ENCODE measurements around the gene CCNL2.
"Not testable (repeated sequence)": the region's sequence is repeated elsewhere in the genome, so short reads cannot be mapped to it uniquely, and the experiment has no call there.

CCNL2 gene

DNA sequence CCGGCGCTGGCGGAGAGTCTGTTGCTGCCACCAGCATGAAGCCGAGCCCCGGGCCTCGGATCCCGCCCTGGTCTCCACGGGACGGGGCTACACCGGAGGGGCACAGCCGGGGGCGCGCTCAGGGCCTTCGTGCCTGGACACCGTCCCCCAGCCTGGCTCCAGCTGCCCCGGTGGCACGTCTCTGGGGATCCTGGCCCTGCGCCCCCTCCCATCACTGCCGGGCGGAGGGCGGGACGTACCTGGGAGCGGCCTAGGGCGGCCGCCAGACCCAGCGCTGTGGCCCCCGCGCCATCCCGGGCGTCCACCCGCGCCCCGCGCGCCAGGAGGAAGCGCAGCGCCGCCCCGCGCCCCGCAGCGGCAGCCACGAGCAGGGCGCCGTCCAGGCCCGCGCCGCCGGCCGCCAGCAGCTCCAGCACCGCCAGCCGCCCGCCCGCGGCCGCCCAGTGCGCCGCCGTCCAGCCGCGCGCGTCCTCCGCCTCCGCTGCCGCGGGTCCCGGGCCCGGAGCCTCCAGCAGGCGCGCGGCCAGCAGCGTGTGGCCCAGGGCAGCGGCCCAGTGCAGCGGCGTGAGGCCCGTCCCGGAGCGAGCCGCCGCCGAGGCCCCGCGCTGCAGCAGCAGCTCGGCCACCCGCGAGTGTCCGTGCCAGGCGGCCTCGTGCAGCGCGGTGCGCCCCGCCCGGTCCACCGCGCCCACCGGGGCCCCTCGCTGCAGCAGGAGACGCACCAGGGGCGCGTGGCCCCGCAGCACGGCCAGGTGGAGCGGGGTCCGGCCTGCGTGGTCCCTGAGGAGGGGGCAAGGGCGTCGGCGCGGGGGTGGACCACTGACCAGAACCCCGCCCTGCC, 20.9 kb upstream of the CCNL2 start:
- no peak overlapping the region for H3K4me2 ChIP-seq (ENCODE audit: insufficient read depth, low read length)
- TF ChIP-seq EZH2 (IDR thresholded peaks at IDR 0.05; ENCODE audit: borderline replicate concordance, low read depth, low read length, severe bottlenecking) (no peak), CTCF (IDR thresholded peaks at IDR 0.05; ENCODE audit: borderline replicate concordance, extremely low read depth, low read length, poor library complexity, severe bottlenecking) (no peak)
- DNase-seq (no peak), ATAC-seq (ENCODE audit: insufficient read depth, low read depth) (no peak)
- H3K36me3 ChIP-seq (ENCODE audit: insufficient read depth, low read length) = no peaks in the 10 kb centered on the region
- no peak overlapping the region for H3K27ac ChIP-seq (ENCODE audit: low read length)
- no peaks in the 10 kb centered on the region for H3K79me2 ChIP-seq (ENCODE audit: insufficient read depth, low read length)
- H2AFZ ChIP-seq (ENCODE audit: low read depth, low read length) = no peak overlapping the region
- H3K4me1 ChIP-seq (ENCODE audit: insufficient read depth, low read length) = no peaks in the 10 kb centered on the region
- no peaks in the 10 kb centered on the region for H3K27me3 ChIP-seq (ENCODE audit: insufficient read depth, low read length, poor library complexity)
- H3K4me3 ChIP-seq (ENCODE audit: low read depth in 1 of 2, low read length in 2 of 2) = no peak overlapping the region
- H4K20me1 ChIP-seq (ENCODE audit: insufficient read depth, low read length) = no peaks in the 10 kb centered on the region
- no peaks in the 10 kb centered on the region for H3K9me3 ChIP-seq (ENCODE audit: insufficient read depth, low read length, severe bottlenecking)
- H3K9ac ChIP-seq (ENCODE audit: low read depth, low read length) = no peak overlapping the region

GRCh38 chr1:1419363-1419812, 20.3 kb upstream of the CCNL2 start:
- no peak overlapping the region for H3K27ac ChIP-seq (ENCODE audit: low read length)
- no peaks in the 10 kb centered on the region for H3K9me3 ChIP-seq (ENCODE audit: insufficient read depth, low read length, severe bottlenecking)
- no peak for DNase-seq
- no peaks in the 10 kb centered on the region for H3K4me1 ChIP-seq (ENCODE audit: insufficient read depth, low read length)
- no peak for ATAC-seq (ENCODE audit: insufficient read depth, low read depth)
- TF ChIP-seq EZH2 (IDR thresholded peaks at IDR 0.05; ENCODE audit: borderline replicate concordance, low read depth, low read length, severe bottlenecking) (no peak), CTCF (IDR thresholded peaks at IDR 0.05; ENCODE audit: borderline replicate concordance, extremely low read depth, low read length, poor library complexity, severe bottlenecking) (no peak)
- no peaks in the 10 kb centered on the region for H3K79me2 ChIP-seq (ENCODE audit: insufficient read depth, low read length)
- no peaks in the 10 kb centered on the region for H3K27me3 ChIP-seq (ENCODE audit: insufficient read depth, low read length, poor library complexity)
- no peak overlapping the region for H3K4me3 ChIP-seq (ENCODE audit: low read depth in 1 of 2, low read length in 2 of 2)
- H4K20me1 ChIP-seq (ENCODE audit: insufficient read depth, low read length) = no peaks in the 10 kb centered on the region
- no peaks in the 10 kb centered on the region for H3K36me3 ChIP-seq (ENCODE audit: insufficient read depth, low read length)
- H3K4me2 ChIP-seq (ENCODE audit: insufficient read depth, low read length) = no peak overlapping the region
- H2AFZ ChIP-seq (ENCODE audit: low read depth, low read length) = no peak overlapping the region
- no peak overlapping the region for H3K9ac ChIP-seq (ENCODE audit: low read depth, low read length)

DNA sequence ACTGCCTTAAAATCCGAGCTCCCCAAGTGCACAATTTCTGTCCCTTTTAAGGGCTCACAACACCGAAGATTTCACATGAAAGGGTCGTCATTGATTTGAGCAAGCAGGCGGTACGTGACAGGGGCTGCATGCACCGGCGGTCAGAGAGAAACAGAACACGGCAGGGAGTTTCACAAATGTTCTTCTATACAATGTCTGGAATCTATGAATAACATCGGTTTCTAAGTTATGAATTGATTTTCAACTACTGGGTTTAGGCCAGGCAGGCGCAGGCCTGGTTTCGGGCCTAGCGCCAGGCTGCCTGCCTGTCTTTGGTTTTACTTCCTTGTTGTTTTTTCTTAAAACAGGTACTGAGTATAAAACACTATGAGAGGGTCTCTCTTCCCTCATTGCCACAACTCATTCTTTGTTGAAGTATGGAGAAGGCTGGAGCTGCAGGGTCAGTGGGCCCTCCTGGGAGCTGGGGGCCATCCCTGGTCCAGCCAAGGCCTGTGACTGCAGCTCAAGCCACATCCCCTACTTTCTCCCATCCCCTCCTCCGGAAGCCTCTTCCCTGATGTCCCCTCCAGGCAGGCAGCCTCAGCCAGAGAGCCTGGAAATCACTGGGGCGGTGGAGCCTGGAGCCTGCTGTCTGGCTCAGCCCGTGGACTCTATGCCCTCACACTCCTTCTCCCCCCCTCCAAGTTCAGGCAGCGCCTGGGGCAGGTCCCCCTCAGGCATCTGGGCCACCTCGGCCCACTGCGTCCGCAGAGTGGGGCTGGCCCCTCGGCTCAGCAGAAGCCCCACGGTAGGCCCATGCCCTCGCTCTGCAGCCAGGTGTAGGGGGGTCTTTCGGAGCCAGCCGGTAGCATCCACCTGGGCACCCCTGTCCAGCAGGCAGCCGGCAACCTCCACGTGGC, 19.6 kb upstream of the CCNL2 start:
- Histone ChIP-seq H3K4me1 (ENCODE audit: insufficient read depth, low read length) (no peaks in the 10 kb centered on the region), H3K9ac (ENCODE audit: low read depth, low read length) (no peak overlapping the region), H2AFZ (ENCODE audit: low read depth, low read length) (no peak overlapping the region), H3K36me3 (ENCODE audit: insufficient read depth, low read length) (no peaks in the 10 kb centered on the region), H4K20me1 (ENCODE audit: insufficient read depth, low read length) (no peaks in the 10 kb centered on the region), H3K4me3 (ENCODE audit: low read depth in 1 of 2, low read length in 2 of 2) (no peak overlapping the region), H3K27ac (ENCODE audit: low read length) (no peak overlapping the region), H3K79me2 (ENCODE audit: insufficient read depth, low read length) (no peaks in the 10 kb centered on the region), H3K4me2 (ENCODE audit: insufficient read depth, low read length) (no peak overlapping the region), H3K27me3 (ENCODE audit: insufficient read depth, low read length, poor library complexity) (no peaks in the 10 kb centered on the region), H3K9me3 (ENCODE audit: insufficient read depth, low read length, severe bottlenecking) (no peaks in the 10 kb centered on the region)
- no peak for ATAC-seq (ENCODE audit: insufficient read depth, low read depth)
- TF ChIP-seq CTCF (IDR thresholded peaks at IDR 0.05; ENCODE audit: borderline replicate concordance, extremely low read depth, low read length, poor library complexity, severe bottlenecking) = no peak
- no peak for TF ChIP-seq EZH2 (IDR thresholded peaks at IDR 0.05; ENCODE audit: borderline replicate concordance, low read depth, low read length, severe bottlenecking)
- DNase-seq = no peak

DNA sequence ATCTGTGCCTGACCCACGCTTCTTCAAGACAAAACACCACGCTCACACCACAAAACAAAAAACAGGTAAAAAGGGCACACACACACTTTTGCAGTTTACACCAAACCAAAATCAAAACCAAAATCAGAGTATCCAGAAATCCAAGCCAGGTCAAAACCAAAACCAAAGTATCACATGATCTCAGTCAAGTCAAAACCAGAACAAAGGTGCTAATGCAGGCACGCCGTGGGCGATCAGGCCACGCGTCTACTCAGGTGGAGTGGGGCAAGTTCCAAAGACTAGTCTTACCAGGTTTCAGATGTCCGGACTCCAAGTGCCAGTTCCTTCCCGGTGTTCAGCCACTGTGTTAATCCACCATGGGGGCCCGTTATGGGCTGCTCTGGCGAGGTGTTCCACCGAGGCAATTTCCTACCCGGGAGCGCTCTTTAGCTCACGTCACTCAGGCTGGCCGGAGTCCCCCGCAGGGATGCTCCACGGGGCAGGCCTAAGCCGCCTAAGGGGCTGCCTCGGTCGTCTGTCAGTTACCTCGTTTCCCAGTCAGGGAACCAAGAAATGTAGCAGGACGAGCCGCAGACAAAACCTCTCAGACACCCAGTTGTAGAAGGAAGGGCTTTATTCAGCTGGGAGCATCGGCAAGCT, 18.8 kb upstream of the CCNL2 start:
- not testable (repeated sequence) for H3K79me2 ChIP-seq (ENCODE audit: insufficient read depth, low read length); ATAC-seq (ENCODE audit: insufficient read depth, low read depth); H4K20me1 ChIP-seq (ENCODE audit: insufficient read depth, low read length); H3K4me2 ChIP-seq (ENCODE audit: insufficient read depth, low read length); H3K4me3 ChIP-seq (ENCODE audit: low read depth in 1 of 2, low read length in 2 of 2); DNase-seq; H3K9ac ChIP-seq (ENCODE audit: low read depth, low read length); H3K4me1 ChIP-seq (ENCODE audit: insufficient read depth, low read length); H3K36me3 ChIP-seq (ENCODE audit: insufficient read depth, low read length); H3K27me3 ChIP-seq (ENCODE audit: insufficient read depth, low read length, poor library complexity); H3K9me3 ChIP-seq (ENCODE audit: insufficient read depth, low read length, severe bottlenecking); H3K27ac ChIP-seq (ENCODE audit: low read length); H2AFZ ChIP-seq (ENCODE audit: low read depth, low read length)

DNA sequence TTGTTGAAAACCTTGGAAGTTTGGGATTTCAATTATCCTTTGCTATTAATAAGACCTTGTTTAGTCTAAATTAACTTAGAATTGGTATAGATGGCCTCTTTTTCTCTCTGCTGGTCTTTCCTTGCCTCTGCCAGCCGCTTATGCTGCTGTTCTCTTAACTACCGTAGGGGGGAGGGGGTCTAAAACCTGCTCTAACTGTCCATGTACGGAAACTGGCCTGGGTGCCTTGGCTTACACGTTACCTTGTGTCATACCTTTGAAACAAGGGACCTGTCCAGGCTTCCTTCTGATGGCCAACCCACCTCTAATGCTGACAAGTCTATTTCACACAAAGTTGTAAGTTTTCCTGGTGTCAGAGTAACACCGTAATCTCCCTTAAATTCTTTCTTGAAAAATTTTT, 18.3 kb upstream of the CCNL2 start:
- not testable (repeated sequence) for DNase-seq; H3K27me3 ChIP-seq (ENCODE audit: insufficient read depth, low read length, poor library complexity); H3K27ac ChIP-seq (ENCODE audit: low read length); H3K79me2 ChIP-seq (ENCODE audit: insufficient read depth, low read length); H3K4me3 ChIP-seq (ENCODE audit: low read depth in 1 of 2, low read length in 2 of 2); H4K20me1 ChIP-seq (ENCODE audit: insufficient read depth, low read length); H3K9me3 ChIP-seq (ENCODE audit: insufficient read depth, low read length, severe bottlenecking); H3K4me1 ChIP-seq (ENCODE audit: insufficient read depth, low read length); H3K4me2 ChIP-seq (ENCODE audit: insufficient read depth, low read length); ATAC-seq (ENCODE audit: insufficient read depth, low read depth); H2AFZ ChIP-seq (ENCODE audit: low read depth, low read length); H3K36me3 ChIP-seq (ENCODE audit: insufficient read depth, low read length); H3K9ac ChIP-seq (ENCODE audit: low read depth, low read length)

Data from DND-41 (cell line).